Fibroblast of skin of abdomen (primary cell): ENCODE measurements around the gene PEAK1.
"Not testable (repeated sequence)": the region's sequence is repeated elsewhere in the genome, so short reads cannot be mapped to it uniquely, and the experiment has no call there.

Source experiments
- DNase-seq: peaks from one replicate; pipeline ENCODE4 v3.0.0-alpha.2; 2013

PEAK1 gene

GRCh38 chr15:77295446-77295845, 124.5 kb downstream of the PEAK1 start:
- peak; percentile 65 for DNase-seq

- DNase-seq, result no peak
These were observed 126.8 kb downstream of the PEAK1 start for GRCh38 chr15:77292969-77293558.

GRCh38 chr15:77291107-77291506, 128.8 kb downstream of the PEAK1 start:
- DNase-seq, result no peak

- no peak for DNase-seq
These were observed 132.5 kb downstream of the PEAK1 start for GRCh38 chr15:77287385-77287784.

GRCh38 chr15:77285057-77285997, 134.6 kb downstream of the PEAK1 start:
- no peak for DNase-seq

GRCh38 chr15:77282333-77282732, 137.6 kb downstream of the PEAK1 start:
- DNase-seq, result peak; percentile 94

- no peak for DNase-seq
These were observed 143.0 kb downstream of the PEAK1 start for GRCh38 chr15:77276943-77277342.

GRCh38 chr15:77276096-77276495, 143.8 kb downstream of the PEAK1 start:
- DNase-seq, result no peak

- DNase-seq, result not testable (repeated sequence)
These were observed 146.8 kb downstream of the PEAK1 start for GRCh38 chr15:77273136-77273535.

GRCh38 chr15:77266708-77267386, 153.1 kb downstream of the PEAK1 start:
- peak; percentile 53 for DNase-seq

- DNase-seq, result no peak
These were observed 164.5 kb downstream of the PEAK1 start for GRCh38 chr15:77255385-77255784.

- DNase-seq, result peak; percentile 51
These were observed 168.2 kb downstream of the PEAK1 start for GRCh38 chr15:77251662-77252061.

- peak; percentile 15 for DNase-seq
These were observed 172.8 kb downstream of the PEAK1 start for GRCh38 chr15:77247116-77247515.

GRCh38 chr15:77243716-77244401, 176.0 kb downstream of the PEAK1 start:
- DNase-seq, result no peak

- peak; percentile 31 for DNase-seq
These were observed 176.8 kb downstream of the PEAK1 start for GRCh38 chr15:77243135-77243534.

- DNase-seq, result peak; percentile 58
These were observed 179.9 kb downstream of the PEAK1 start for GRCh38 chr15:77239882-77240608.

- no peak for DNase-seq
These were observed 184.3 kb downstream of the PEAK1 start for GRCh38 chr15:77235566-77235965.

- no peak for DNase-seq
These were observed 191.1 kb downstream of the PEAK1 start for GRCh38 chr15:77228828-77229227.

- DNase-seq, result no peak
These were observed 193.3 kb downstream of the PEAK1 start for GRCh38 chr15:77226652-77227051.

- DNase-seq, result no peak
These were observed 194.3 kb downstream of the PEAK1 start for GRCh38 chr15:77225646-77226045.

GRCh38 chr15:77225088-77225487, 194.8 kb downstream of the PEAK1 start:
- DNase-seq, result peak; percentile 8

- no peak for DNase-seq
These were observed 195.6 kb downstream of the PEAK1 start for GRCh38 chr15:77224352-77224751.
